Measurements from ENCODE around the gene TNFRSF18.

TNFRSF18 gene

GRCh38 chr1:1231400-1232207, 25.2 kb upstream of the TNFRSF18 start, which contains the start of gene SDF4:
SDF4 (minus strand) TSS chr1:1232001; CDS start chr1:1228772, 3,229 bp downstream.
- TF ChIP-seq CTCF (IDR thresholded peaks at IDR 0.05; ENCODE audit: low read depth, low read length, missing control alignments): no peak
- DNase-seq (ENCODE audit: low read depth): peak; percentile 81
- peak within 1 kb of the TSS; percentile 91 for H3K4me3 ChIP-seq (ENCODE audit: low read depth, low read length)

- peak; percentile 16 for TF ChIP-seq CTCF (IDR thresholded peaks at IDR 0.05; ENCODE audit: low read depth, low read length, missing control alignments)
- no peak for DNase-seq (ENCODE audit: low read depth)
- H3K4me3 ChIP-seq (ENCODE audit: low read depth, low read length): peak overlapping the region; percentile 91
Measured at GRCh38 chr1:1230656-1231399, 24.4 kb upstream of the TNFRSF18 start.

GRCh38 chr1:1229770-1230169, 23.4 kb upstream of the TNFRSF18 start:
- DNase-seq (ENCODE audit: low read depth): no peak
- TF ChIP-seq CTCF (IDR thresholded peaks at IDR 0.05; ENCODE audit: low read depth, low read length, missing control alignments): no peak

GRCh38 chr1:1228596-1229321, 22.4 kb upstream of the TNFRSF18 start:
- H3K4me3 ChIP-seq (ENCODE audit: low read depth, low read length): no peak overlapping the region
- TF ChIP-seq CTCF (IDR thresholded peaks at IDR 0.05; ENCODE audit: low read depth, low read length, missing control alignments): no peak
- DNase-seq (ENCODE audit: low read depth): no peak

More at GRCh38 chr1:1229770-1230169, 23.4 kb upstream of the TNFRSF18 start:
- H3K4me3 ChIP-seq (ENCODE audit: low read depth, low read length): no peak overlapping the region

- no peak for TF ChIP-seq CTCF (IDR thresholded peaks at IDR 0.05; ENCODE audit: low read depth, low read length, missing control alignments)
- no peak overlapping the region for H3K4me3 ChIP-seq (ENCODE audit: low read depth, low read length)
- no peak for DNase-seq (ENCODE audit: low read depth)
Measured at GRCh38 chr1:1228187-1228586, 21.8 kb upstream of the TNFRSF18 start.

- no peak for TF ChIP-seq CTCF (IDR thresholded peaks at IDR 0.05; ENCODE audit: low read depth, low read length, missing control alignments)
- DNase-seq (ENCODE audit: low read depth): no peak
Measured at GRCh38 chr1:1227386-1227785, 21.0 kb upstream of the TNFRSF18 start.

More at GRCh38 chr1:1227386-1227785, 21.0 kb upstream of the TNFRSF18 start:
- H3K4me3 ChIP-seq (ENCODE audit: low read depth, low read length): no peak overlapping the region

Measured in GM12864 (cell line).